Measurements from ENCODE around the gene PLEKHA3. TPM values are rescaled to one million over a fixed set of nuclear protein-coding genes. Genes with fewer than 3 reads are reported as not detected.
A peak's percentile ranks its signal among the peaks of the same experiment; 100 is the strongest.

PLEKHA3 gene
- total and polyA plus RNA-seq, 10 of the 15 experiments (the other 5 are each of a cell fraction or from before 2014, with no cell fraction given) = 1.4 to 21.1 (median 7.4) TPM

GRCh38 chr2:178450774-178451525 lies 29.3 kb upstream of the PLEKHA3 start, which contains the start of the genes PJVK and PRKRA (continued):
- TF ChIP-seq PKNOX1 (IDR thresholded peaks at IDR 0.05) (peak; percentile 44; the same call in 1 of the 2 replicates), POLR2AphosphoS5 (IDR thresholded peaks at IDR 0.05; ENCODE audit: low read length) (peak; percentile 86; the same call in 1 of the 2 replicates), MEF2B (IDR thresholded peaks at IDR 0.05; ENCODE audit: partially characterized antibody, poor library complexity, severe bottlenecking) (no peak), TCF3 (IDR thresholded peaks at IDR 0.05; ENCODE audit: borderline replicate concordance, insufficient read depth, low read depth, low read length) (no peak), SUZ12 (IDR thresholded peaks at IDR 0.05; ENCODE audit: unreplicated experiment) (no peak), EP300 (IDR thresholded peaks at IDR 0.05; ENCODE audit: borderline replicate concordance in 1 of 2, control insufficient read depth in 1 of 2, low read depth in 2 of 2, low read length in 2 of 2) (0 out of 4 replicates have a peak, but pooled peaks of 1 of the 2 experiments have one; percentile 2), NBN (IDR thresholded peaks at IDR 0.05) (peak; percentile 25; the same call in 1 of the 2 replicates), BCL3 (IDR thresholded peaks at IDR 0.05; ENCODE audit: borderline replicate concordance, insufficient read depth, low read depth, low read length, poor library complexity, severe bottlenecking) (no peak), STAT1 (conservative IDR thresholded peaks at IDR 0.05) (no peak; the same call in 1 of the 2 replicates), KDM1A (IDR thresholded peaks at IDR 0.05; ENCODE audit: borderline replicate concordance) (no peak), RAD51 (IDR thresholded peaks at IDR 0.05) (no peak), SPI1 (IDR thresholded peaks at IDR 0.05; ENCODE audit: borderline replicate concordance, insufficient read depth, low read depth, low read length) (no peak), ZNF622 (IDR thresholded peaks at IDR 0.05) (no peak), YY1 (IDR thresholded peaks at IDR 0.05; ENCODE audit: low read depth, low read length) (no peak), TCF12 (IDR thresholded peaks at IDR 0.05; ENCODE audit: low read depth, low read length) (0 out of 2 replicates have a peak, but pooled peaks have one; percentile 24), HCFC1 (IDR thresholded peaks at IDR 0.05; ENCODE audit: low read length) (no peak; the same call in 1 of the 2 replicates), PML (IDR thresholded peaks at IDR 0.05; ENCODE audit: low read length) (peak; percentile 58), SP1 (IDR thresholded peaks at IDR 0.05; ENCODE audit: low read depth, low read length) (peak; percentile 53), JUND (IDR thresholded peaks at IDR 0.05; ENCODE audit: low read depth, low read length) (0 out of 2 replicates have a peak, but pooled peaks have one; percentile 4), ZBTB11 (CRISPR knock-in tag; IDR thresholded peaks at IDR 0.05) (no peak), RELB (IDR thresholded peaks at IDR 0.05; ENCODE audit: low read depth) (no peak; the same call in none of the 2 replicates), SIX5 (IDR thresholded peaks at IDR 0.05; ENCODE audit: low read depth, low read length, severe bottlenecking) (no peak)

Data from GM12878 (cell line).